ENCODE measurements around the gene SERPINB5. TPM values are rescaled to one million over a fixed set of nuclear protein-coding genes. Genes with fewer than 3 reads are reported as not detected.

Gene SERPINB5
- total RNA-seq, 2 donors from 2014 or later = not detected

DNA sequence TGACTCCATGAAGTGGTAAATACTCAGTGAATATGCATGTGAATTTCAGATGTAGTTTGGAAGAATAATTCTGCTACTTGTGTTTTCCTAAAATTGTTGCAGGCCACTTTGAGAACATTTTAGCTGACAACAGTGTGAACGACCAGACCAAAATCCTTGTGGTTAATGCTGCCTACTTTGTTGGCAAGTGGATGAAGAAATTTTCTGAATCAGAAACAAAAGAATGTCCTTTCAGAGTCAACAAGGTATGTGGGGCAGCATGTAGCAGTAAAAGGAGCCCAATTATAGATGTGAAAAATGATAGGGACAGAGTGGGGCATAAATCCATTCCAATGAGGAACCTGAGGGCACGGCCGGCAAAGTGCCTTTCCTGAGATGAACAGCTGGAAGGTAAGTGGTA is 16.1 kb downstream of the SERPINB5 start:
- no peak for TF ChIP-seq POLR2A (IDR thresholded peaks at IDR 0.05)
- TF ChIP-seq, protein P1, sequence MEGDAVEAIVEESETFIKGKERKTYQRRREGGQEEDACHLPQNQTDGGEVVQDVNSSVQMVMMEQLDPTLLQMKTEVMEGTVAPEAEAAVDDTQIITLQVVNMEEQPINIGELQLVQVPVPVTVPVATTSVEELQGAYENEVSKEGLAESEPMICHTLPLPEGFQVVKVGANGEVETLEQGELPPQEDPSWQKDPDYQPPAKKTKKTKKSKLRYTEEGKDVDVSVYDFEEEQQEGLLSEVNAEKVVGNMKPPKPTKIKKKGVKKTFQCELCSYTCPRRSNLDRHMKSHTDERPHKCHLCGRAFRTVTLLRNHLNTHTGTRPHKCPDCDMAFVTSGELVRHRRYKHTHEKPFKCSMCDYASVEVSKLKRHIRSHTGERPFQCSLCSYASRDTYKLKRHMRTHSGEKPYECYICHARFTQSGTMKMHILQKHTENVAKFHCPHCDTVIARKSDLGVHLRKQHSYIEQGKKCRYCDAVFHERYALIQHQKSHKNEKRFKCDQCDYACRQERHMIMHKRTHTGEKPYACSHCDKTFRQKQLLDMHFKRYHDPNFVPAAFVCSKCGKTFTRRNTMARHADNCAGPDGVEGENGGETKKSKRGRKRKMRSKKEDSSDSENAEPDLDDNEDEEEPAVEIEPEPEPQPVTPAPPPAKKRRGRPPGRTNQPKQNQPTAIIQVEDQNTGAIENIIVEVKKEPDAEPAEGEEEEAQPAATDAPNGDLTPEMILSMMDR (IDR thresholded peaks at IDR 0.05) = no peak
- Histone ChIP-seq H3K27ac (no peak overlapping the region), H3K4me1 (no peaks in the 10 kb centered on the region), H3K9me3 (no peaks in the 10 kb centered on the region), H3K4me3 (no peak overlapping the region), H3K36me3 (replicated peaks in 1 of 2; ENCODE audit: insufficient read depth in 1 of 2, low read depth in 2 of 2) (no peaks in the 10 kb centered on the region), H3K27me3 (no peaks in the 10 kb centered on the region)
- intact Hi-C loops (cut with DNase I) = no loop called here
- DNase-seq = no peak
- WGBS, 2 donors = 73 to 81% methylated on average over 3 of the region's 3 CpGs
- ATAC-seq = no peak

DNA sequence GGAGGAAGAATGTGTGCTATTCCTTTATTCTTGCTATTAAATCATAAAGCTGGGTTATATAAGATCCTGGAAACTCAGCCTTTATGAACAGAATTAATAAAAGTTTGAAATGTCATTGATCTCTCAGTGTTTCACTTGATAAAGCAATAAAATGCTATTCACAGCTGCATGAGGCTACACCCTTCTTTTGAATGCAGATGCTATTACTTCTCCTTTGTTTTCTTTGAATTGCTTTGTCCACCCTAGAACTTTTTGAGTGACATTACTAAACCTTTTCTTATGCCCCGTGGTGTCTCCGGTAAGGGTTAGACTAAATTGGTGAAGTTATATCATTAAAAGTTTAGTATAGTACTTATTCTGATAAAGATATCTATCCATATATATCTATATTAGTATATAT is 18.9 kb downstream of the SERPINB5 start:
- no peak for DNase-seq
- H3K4me3 ChIP-seq = no peak overlapping the region
- TF ChIP-seq POLR2A (IDR thresholded peaks at IDR 0.05) = no peak
- TF ChIP-seq, protein P1 (IDR thresholded peaks at IDR 0.05) = no peak
- WGBS, 2 donors = 72 to 80% methylated on average over 2 of the region's 2 CpGs
- no peak overlapping the region for H3K27ac ChIP-seq
- intact Hi-C loops (cut with DNase I) = no loop called here
- H3K27me3 ChIP-seq = no peaks in the 10 kb centered on the region
- no peaks in the 10 kb centered on the region for H3K9me3 ChIP-seq
- ATAC-seq = no peak
- H3K4me1 ChIP-seq = no peaks in the 10 kb centered on the region
- no peaks in the 10 kb centered on the region for H3K36me3 ChIP-seq (replicated peaks in 1 of 2; ENCODE audit: insufficient read depth in 1 of 2, low read depth in 2 of 2)

DNA sequence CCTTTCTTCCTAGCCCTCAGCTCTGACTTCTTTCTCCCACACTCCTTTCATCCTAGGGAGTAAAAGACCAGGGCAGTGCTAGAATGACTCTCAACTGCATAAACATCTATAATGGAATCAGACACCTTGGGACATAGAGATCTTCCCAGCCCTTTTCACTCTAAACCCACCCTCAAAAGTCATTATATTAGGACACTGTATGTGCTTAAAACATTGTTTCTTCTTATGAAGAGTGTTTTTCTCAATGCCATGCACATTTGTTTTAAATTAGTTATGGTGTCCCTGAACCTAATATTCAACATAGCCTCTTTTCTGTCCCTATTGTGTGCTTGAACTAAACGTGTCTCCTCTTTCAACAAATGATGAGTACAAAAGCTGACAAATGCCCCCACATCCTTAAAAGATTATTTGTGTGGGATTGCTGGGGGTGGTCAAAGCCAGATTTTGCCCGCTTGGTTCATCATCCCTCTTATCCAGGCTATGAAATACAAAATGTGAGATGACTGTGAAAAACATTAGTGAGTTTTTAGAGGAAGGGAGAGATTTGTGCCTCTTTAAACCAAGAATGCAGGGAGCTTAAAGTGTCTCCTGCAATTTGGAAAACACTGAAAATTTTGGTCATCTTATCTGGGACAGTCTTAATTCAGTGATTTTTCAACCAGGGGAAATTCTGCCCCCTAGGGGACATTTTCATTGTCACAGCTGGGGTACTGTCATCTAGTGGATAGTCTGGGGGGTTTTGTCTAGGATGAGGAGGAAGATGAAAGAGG is 29.0 kb downstream of the SERPINB5 start:
- 26 to 27% methylated on average over 2 of the region's 2 CpGs for WGBS, 2 donors
- H3K4me3 ChIP-seq = no peak overlapping the region
- TF ChIP-seq, protein P1 (IDR thresholded peaks at IDR 0.05) = peak in 6 of 7 experiments; percentile 13 to 37 (median 28)
- no peak for TF ChIP-seq POLR2A (IDR thresholded peaks at IDR 0.05)
- intact Hi-C loops (cut with DNase I) = no loop called here
- H3K27ac ChIP-seq = no peak overlapping the region
- no peaks in the 10 kb centered on the region for H3K36me3 ChIP-seq (replicated peaks in 1 of 2; ENCODE audit: insufficient read depth in 1 of 2, low read depth in 2 of 2)
- no peaks in the 10 kb centered on the region for H3K4me1 ChIP-seq
- DNase-seq = peak in 2 of 4 donors; percentile 6 to 9
- no peaks in the 10 kb centered on the region for H3K27me3 ChIP-seq
- no peaks in the 10 kb centered on the region for H3K9me3 ChIP-seq
- no peak for ATAC-seq

DNA sequence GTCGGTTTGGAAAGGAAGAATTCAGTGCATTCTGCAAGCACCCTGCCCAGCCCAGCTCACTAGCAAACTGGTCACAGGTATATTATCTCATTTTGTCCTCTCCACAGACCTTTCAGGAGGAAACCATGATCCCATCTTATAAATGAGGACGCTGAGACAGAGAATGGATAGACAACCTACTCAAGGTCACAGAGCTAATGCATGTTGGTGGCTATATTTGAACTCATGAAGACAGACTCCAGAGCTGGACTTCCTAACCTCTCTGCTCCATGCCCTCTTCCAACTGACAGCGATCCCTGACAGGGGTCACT is 29.5 kb downstream of the SERPINB5 start:
- no peak for TF ChIP-seq POLR2A (IDR thresholded peaks at IDR 0.05)
- TF ChIP-seq, protein P1 (IDR thresholded peaks at IDR 0.05) = peak in 1 of 7 experiments; percentile 5

DNA sequence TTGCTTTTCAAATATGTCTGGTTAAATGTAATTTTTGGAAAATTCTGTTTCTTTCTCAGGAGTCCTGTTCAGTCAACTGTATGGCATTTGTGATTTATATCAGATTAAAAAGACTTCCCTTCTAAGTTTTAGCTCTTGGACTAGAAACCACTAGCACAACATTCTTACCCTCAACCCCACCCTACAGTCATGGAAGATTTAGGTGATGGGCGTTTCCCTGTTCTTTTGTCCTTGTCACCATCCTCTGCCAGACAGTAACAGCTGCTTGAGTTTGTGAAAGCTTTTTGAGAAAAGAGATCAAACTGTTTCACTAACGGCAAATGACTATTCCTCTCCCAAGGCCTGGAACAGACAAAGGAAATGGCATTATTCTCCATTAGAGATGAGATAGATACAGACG is 31.8 kb downstream of the SERPINB5 start:
- Histone ChIP-seq H3K9me3 (no peaks in the 10 kb centered on the region), H3K4me3 (no peak overlapping the region), H3K4me1 (no peaks in the 10 kb centered on the region), H3K27ac (no peak overlapping the region), H3K27me3 (no peaks in the 10 kb centered on the region), H3K36me3 (replicated peaks in 1 of 2; ENCODE audit: insufficient read depth in 1 of 2, low read depth in 2 of 2) (no peaks in the 10 kb centered on the region)
- DNase-seq (no peak), ATAC-seq (no peak)
- TF ChIP-seq, protein P1 (IDR thresholded peaks at IDR 0.05) = no peak
- no peak for TF ChIP-seq POLR2A (IDR thresholded peaks at IDR 0.05)
- WGBS, 2 donors = 42 to 52% methylated on average over 3 of the region's 3 CpGs
- intact Hi-C loops (cut with DNase I) = no loop called here

More for the DNA sequence above, 29.5 kb downstream of the SERPINB5 start:
- intact Hi-C loops (cut with DNase I) = no loop called here
- Histone ChIP-seq H3K4me3 (no peak overlapping the region), H3K4me1 (no peaks in the 10 kb centered on the region), H3K36me3 (replicated peaks in 1 of 2; ENCODE audit: insufficient read depth in 1 of 2, low read depth in 2 of 2) (no peaks in the 10 kb centered on the region), H3K27ac (no peak overlapping the region), H3K9me3 (no peaks in the 10 kb centered on the region), H3K27me3 (no peaks in the 10 kb centered on the region)
- WGBS, 2 donors = 60 to 64% methylated on average over 3 of the region's 3 CpGs
- DNase-seq (no peak), ATAC-seq (no peak)

All from body of pancreas (tissue), 4 donors.